GM12865 (cell line): Measurements from ENCODE around the gene TXNDC11.

Experiments
- DNase-seq: peaks from one replicate; pipeline ENCODE4 v3.0.0; 2010; ENCODE audit warnings: low read depth
- H3K4me3 ChIP-seq: 2 replicates; pipeline ENCODE4 v1.5.1; 2011; ENCODE audit warnings: mild to moderate bottlenecking, low read depth, low read length, control low read depth
- CTCF ChIP-seq: IDR thresholded peaks from 2 replicates; pipeline ENCODE4 v1.5.1; 2011; ENCODE audit warnings: low read length, control low read depth, low read depth, inconsistent platforms; ENCODE audit not compliant: insufficient read depth; ENCODE audit errors: missing control alignments

Gene TXNDC11

GRCh38 chr16:11759997-11760396 lies 17.3 kb upstream of the TXNDC11 start:
- no peak overlapping the region for H3K4me3 ChIP-seq
- DNase-seq = no peak
- TF ChIP-seq CTCF = no peak

- TF ChIP-seq CTCF = no peak
- DNase-seq = no peak
- no peak overlapping the region for H3K4me3 ChIP-seq
Measured at GRCh38 chr16:11759163-11759834, 16.6 kb upstream of the TXNDC11 start.

GRCh38 chr16:11757671-11758545 lies 15.3 kb upstream of the TXNDC11 start:
- no peak overlapping the region for H3K4me3 ChIP-seq
- DNase-seq = no peak

GRCh38 chr16:11756248-11756647 lies 13.6 kb upstream of the TXNDC11 start:
- DNase-seq = no peak

More at GRCh38 chr16:11757671-11758545, 15.3 kb upstream of the TXNDC11 start:
- no peak for TF ChIP-seq CTCF

GRCh38 chr16:11755022-11755760 lies 12.5 kb upstream of the TXNDC11 start:
- DNase-seq = no peak
- H3K4me3 ChIP-seq = no peak overlapping the region
- no peak for TF ChIP-seq CTCF

More at GRCh38 chr16:11756248-11756647, 13.6 kb upstream of the TXNDC11 start:
- no peak for TF ChIP-seq CTCF
- H3K4me3 ChIP-seq = no peak overlapping the region

GRCh38 chr16:11752856-11753255 lies 10.2 kb upstream of the TXNDC11 start:
- no peak overlapping the region for H3K4me3 ChIP-seq
- no peak for TF ChIP-seq CTCF
- no peak for DNase-seq
